Stimulated activated naive B cell treated with anti-CD40 and anti-IgM and Interleukin-4, amounts not matched to agents 10 μg/mL and 1 μg/mL and 100 μg/mL, for 72 hours (primary cell): ENCODE data around the gene BCL7B.
"Not testable (repeated sequence)": the region's sequence is repeated elsewhere in the genome, so short reads cannot be mapped to it uniquely, and the experiment has no call there.

Experiments used
- ATAC-seq, 2 donors: fragments of 150-1000 bp; cut with Tn5 transposase; replicated peaks; 2 replicates each; pipeline ENCODE4 v1.10.0; 2021; ENCODE audit warnings: moderate library complexity in 1 of 2
- DNase-seq: peaks from one replicate; pipeline ENCODE4 v3.0.0; 2021
- H3K27ac Mint-ChIP-seq: one replicate; pipeline ENCODE4 v1.8.0; 2022; ENCODE audit warnings: mild to moderate bottlenecking, mixed read lengths
- H3K27me3 Mint-ChIP-seq, 2 donors: one replicate each; pipeline ENCODE4 v1.8.0; 2022; ENCODE audit warnings: mixed read lengths in 2 of 2
- H3K36me3 Mint-ChIP-seq, 2 donors: one replicate each; pipeline ENCODE4 v1.8.0; 2022; ENCODE audit warnings: mixed read lengths in 2 of 2, mild to moderate bottlenecking in 1 of 2
- H3K4me1 Mint-ChIP-seq, 2 donors: one replicate each; pipeline ENCODE4 v1.8.0; 2022; ENCODE audit warnings: mixed read lengths in 2 of 2, mild to moderate bottlenecking in 1 of 2
- H3K4me3 Mint-ChIP-seq, 2 donors: one replicate each; pipeline ENCODE4 v1.8.0; 2022; ENCODE audit warnings: mild to moderate bottlenecking in 2 of 2, mixed read lengths in 2 of 2, moderate library complexity in 1 of 2
- H3K9me3 Mint-ChIP-seq, 2 donors: one replicate each; pipeline ENCODE4 v1.8.0; 2022; ENCODE audit warnings: mixed read lengths in 2 of 2, mild to moderate bottlenecking in 1 of 2

BCL7B gene

GRCh38 chr7:73515178-73515577, 42.3 kb downstream of the BCL7B start:
- Mint-ChIP-seq H3K27ac (no peak overlapping the region), H3K4me1 (peaks cover 22 to 45% of the 10 kb centered on the region in 2 donors), H3K4me3 (no peak overlapping the region), H3K36me3 (peaks cover 24 to 40% of the 10 kb centered on the region in 2 donors), H3K27me3 (no peaks in the 10 kb centered on the region), H3K9me3 (no peaks in the 10 kb centered on the region)
- DNase-seq (no peak), ATAC-seq (no peak)

- Mint-ChIP-seq H3K27ac (no peak overlapping the region), H3K4me1 (peaks cover 10 to 24% of the 10 kb centered on the region in 2 donors), H3K9me3 (no peaks in the 10 kb centered on the region), H3K4me3 (no peak overlapping the region), H3K36me3 (peaks cover 25 to 31% of the 10 kb centered on the region in 2 donors), H3K27me3 (no peaks in the 10 kb centered on the region)
- DNase-seq (no peak), ATAC-seq (no peak)
Measured at GRCh38 chr7:73512018-73512780, 45.3 kb downstream of the BCL7B start.

GRCh38 chr7:73509463-73509862, 48.0 kb downstream of the BCL7B start:
- ATAC-seq: no peak
- Mint-ChIP-seq H3K36me3 (peaks cover 28 to 36% of the 10 kb centered on the region in 2 donors), H3K27me3 (no peaks in the 10 kb centered on the region), H3K4me3 (no peak overlapping the region), H3K9me3 (no peaks in the 10 kb centered on the region), H3K27ac (no peak overlapping the region), H3K4me1 (peaks cover 4 to 12% of the 10 kb centered on the region in 2 donors)
- no peak for DNase-seq

GRCh38 chr7:73507556-73507955, 49.9 kb downstream of the BCL7B start:
- H3K36me3 Mint-ChIP-seq: peaks cover 26 to 47% of the 10 kb centered on the region in 2 donors
- H3K4me3 Mint-ChIP-seq: no peak overlapping the region
- DNase-seq (no peak), ATAC-seq (no peak)
- no peaks in the 10 kb centered on the region for H3K9me3 Mint-ChIP-seq
- no peaks in the 10 kb centered on the region for H3K27me3 Mint-ChIP-seq
- peaks cover 2 to 4% of the 10 kb centered on the region in 2 donors for H3K4me1 Mint-ChIP-seq
- H3K27ac Mint-ChIP-seq: no peak overlapping the region

GRCh38 chr7:73504920-73505319, 52.6 kb downstream of the BCL7B start:
- DNase-seq (no peak), ATAC-seq (no peak)
- peaks cover 4 to 5% of the 10 kb centered on the region in 2 donors for H3K4me1 Mint-ChIP-seq
- no peaks in the 10 kb centered on the region for H3K9me3 Mint-ChIP-seq
- H3K27ac Mint-ChIP-seq: no peak overlapping the region
- no peaks in the 10 kb centered on the region for H3K27me3 Mint-ChIP-seq
- H3K4me3 Mint-ChIP-seq: no peak overlapping the region
- H3K36me3 Mint-ChIP-seq: peaks cover 27 to 47% of the 10 kb centered on the region in 2 donors

GRCh38 chr7:73504017-73504416, 53.5 kb downstream of the BCL7B start:
- Mint-ChIP-seq H3K9me3 (no peaks in the 10 kb centered on the region), H3K36me3 (peaks cover 25 to 55% of the 10 kb centered on the region in 2 donors), H3K27ac (no peak overlapping the region), H3K4me3 (no peak overlapping the region), H3K27me3 (no peaks in the 10 kb centered on the region), H3K4me1 (peaks cover 4 to 5% of the 10 kb centered on the region in 2 donors)
- DNase-seq (no peak), ATAC-seq (no peak)

- H3K36me3 Mint-ChIP-seq: peaks cover 27 to 56% of the 10 kb centered on the region in 2 donors
- no peak overlapping the region for H3K4me3 Mint-ChIP-seq
- no peak for DNase-seq
- H3K9me3 Mint-ChIP-seq: no peaks in the 10 kb centered on the region
- ATAC-seq: no peak
- no peaks in the 10 kb centered on the region for H3K27me3 Mint-ChIP-seq
- H3K27ac Mint-ChIP-seq: no peak overlapping the region
- peaks cover 4 to 5% of the 10 kb centered on the region in 2 donors for H3K4me1 Mint-ChIP-seq
Measured at GRCh38 chr7:73503229-73503628, 54.3 kb downstream of the BCL7B start.

GRCh38 chr7:73496626-73497025, 60.9 kb downstream of the BCL7B start:
- Mint-ChIP-seq H3K27ac (no peak overlapping the region), H3K27me3 (no peaks in the 10 kb centered on the region), H3K36me3 (peaks cover 56 to 72% of the 10 kb centered on the region in 2 donors), H3K4me3 (no peak overlapping the region), H3K4me1 (peaks cover 0 to 5% of the 10 kb centered on the region in 2 donors), H3K9me3 (no peaks in the 10 kb centered on the region)
- ATAC-seq: no peak
- no peak for DNase-seq

- H3K9me3 Mint-ChIP-seq, H3K4me1 Mint-ChIP-seq, DNase-seq, H3K27ac Mint-ChIP-seq, ATAC-seq, H3K27me3 Mint-ChIP-seq, H3K4me3 Mint-ChIP-seq: not testable (repeated sequence)
- H3K36me3 Mint-ChIP-seq: peaks cover 55 to 66% of the 10 kb centered on the region in 2 donors
Measured at GRCh38 chr7:73495507-73495906, 62.0 kb downstream of the BCL7B start.

GRCh38 chr7:73489976-73490375, 67.5 kb downstream of the BCL7B start:
- Mint-ChIP-seq H3K27me3 (no peaks in the 10 kb centered on the region), H3K4me1 (no peaks in the 10 kb centered on the region), H3K9me3 (no peaks in the 10 kb centered on the region), H3K27ac (no peak overlapping the region), H3K36me3 (peaks cover 40 to 44% of the 10 kb centered on the region in 2 donors), H3K4me3 (no peak overlapping the region)
- no peak for DNase-seq
- ATAC-seq: no peak

- Mint-ChIP-seq H3K4me3 (no peak overlapping the region), H3K27ac (no peak overlapping the region), H3K36me3 (peaks cover 26 to 29% of the 10 kb centered on the region in 2 donors), H3K27me3 (no peaks in the 10 kb centered on the region), H3K9me3 (no peaks in the 10 kb centered on the region), H3K4me1 (no peaks in the 10 kb centered on the region)
- no peak for DNase-seq
- no peak for ATAC-seq
Measured at GRCh38 chr7:73487486-73487885, 70.0 kb downstream of the BCL7B start.
